ENCODE measurements around the gene HHIPL1. TPM values are rescaled to one million over a fixed set of nuclear protein-coding genes. Genes with fewer than 3 reads are reported as not detected.

The HHIPL1 gene
- total and polyA plus RNA-seq, 4 donors: 0.51 to 7.7 (median 1.5) TPM

GRCh38 chr14:99689266-99690236 is 44.6 kb downstream of the HHIPL1 start:
- Histone ChIP-seq H3K27me3 (ENCODE audit: control insufficient read depth in 1 of 2, insufficient read depth in 2 of 2, low read length in 1 of 2) (no peaks in the 10 kb centered on the region), H3K36me3 (ENCODE audit: control insufficient read depth in 1 of 2, insufficient read depth in 2 of 2, low read length in 1 of 2) (no peaks in the 10 kb centered on the region), H3K4me1 (ENCODE audit: control insufficient read depth in 1 of 2, insufficient read depth in 2 of 2, low read length in 2 of 2) (no peaks in the 10 kb centered on the region), H3K4me3 (ENCODE audit: low read length in 2 of 2) (no peak overlapping the region), H3K27ac (ENCODE audit: low read depth in 1 of 2, low read length in 2 of 2) (no peak overlapping the region), H3K9me3 (ENCODE audit: control insufficient read depth, low read length) (no peaks in the 10 kb centered on the region)
- DNase-seq: peak in 1 of 2 donors; percentile 22
- 90 to 92% methylated on average over 11 of the region's 11 CpGs for WGBS, 2 donors
- intact Hi-C loops (cut with DNase I): loop anchor here in 1 of 2 donors (10.0 kb wide), 1 partner anchor 525 kb away; no protein-coding TSS in a partner anchor
- ATAC-seq (ENCODE audit: low FRiP score): no peak

DNA sequence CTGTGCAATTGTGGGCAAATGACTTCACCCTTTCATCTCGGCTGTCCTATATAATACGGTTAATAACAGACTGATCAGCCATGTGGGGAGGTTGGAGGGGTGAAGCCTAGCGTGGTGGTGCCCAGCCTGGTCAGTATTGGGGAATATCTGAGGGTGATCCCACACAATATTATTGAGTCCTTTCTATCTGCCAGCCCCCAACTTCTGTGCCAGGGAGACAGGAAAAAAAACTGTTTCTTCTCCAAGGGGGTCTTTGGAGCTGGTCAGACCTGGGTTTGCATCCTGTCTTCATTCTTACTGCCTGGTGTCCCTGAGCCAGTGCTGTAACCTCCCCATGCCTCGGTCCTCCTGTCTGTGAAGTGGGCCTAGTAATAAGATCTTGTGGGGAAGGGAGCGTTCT is 45.7 kb downstream of the HHIPL1 start:
- Histone ChIP-seq H3K36me3 (ENCODE audit: control insufficient read depth in 1 of 2, insufficient read depth in 2 of 2, low read length in 1 of 2) (no peaks in the 10 kb centered on the region), H3K27me3 (ENCODE audit: control insufficient read depth in 1 of 2, insufficient read depth in 2 of 2, low read length in 1 of 2) (no peaks in the 10 kb centered on the region), H3K27ac (ENCODE audit: low read depth in 1 of 2, low read length in 2 of 2) (no peak overlapping the region), H3K4me1 (ENCODE audit: control insufficient read depth in 1 of 2, insufficient read depth in 2 of 2, low read length in 2 of 2) (no peaks in the 10 kb centered on the region), H3K9me3 (ENCODE audit: control insufficient read depth, low read length) (no peaks in the 10 kb centered on the region), H3K4me3 (ENCODE audit: low read length in 2 of 2) (no peak overlapping the region)
- ATAC-seq (ENCODE audit: low FRiP score): no peak
- intact Hi-C loops (cut with DNase I): no loop called here
- DNase-seq: peak in 1 of 2 donors; percentile 11
- WGBS, 2 donors: 88 to 91% methylated on average over 5 of the region's 5 CpGs

DNA sequence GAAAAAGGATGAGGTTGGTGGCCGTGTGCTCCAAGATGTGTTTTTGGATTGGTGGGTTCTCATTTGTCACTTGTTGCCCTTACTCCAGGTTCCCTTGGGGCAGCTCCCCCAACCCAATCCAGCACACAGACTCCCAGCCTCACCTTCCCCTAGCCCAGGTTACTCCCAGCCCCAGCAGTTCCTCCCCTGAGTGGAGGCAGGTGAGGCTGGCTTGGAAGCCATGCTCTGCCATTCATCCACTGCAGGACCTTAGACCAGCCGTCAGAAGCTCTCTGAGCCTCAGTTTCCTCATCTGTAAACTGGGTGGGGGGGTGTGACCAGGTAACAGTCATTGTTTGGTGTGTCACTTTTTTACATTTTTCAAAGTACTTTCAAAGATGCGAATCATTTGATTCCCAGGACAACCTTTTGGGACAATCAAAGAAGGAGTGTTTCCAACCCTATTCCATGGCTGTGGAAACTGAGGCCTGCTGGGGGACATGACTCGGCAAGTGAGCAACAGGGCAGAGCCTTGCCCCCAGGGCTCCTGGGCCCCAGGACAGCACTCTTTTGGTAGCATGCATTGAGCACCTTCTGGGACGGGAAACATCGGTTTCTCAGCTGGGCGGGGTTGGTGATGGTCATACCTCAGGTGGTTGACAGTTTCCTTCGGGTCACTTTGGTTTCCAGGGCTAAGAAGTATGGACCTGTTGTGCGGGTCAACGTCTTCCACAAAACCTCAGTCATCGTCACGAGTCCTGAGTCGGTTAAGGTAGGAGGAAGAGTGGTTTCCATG is 46.4 kb downstream of the HHIPL1 start:
- no peak overlapping the region for H3K4me3 ChIP-seq (ENCODE audit: low read length in 2 of 2)
- intact Hi-C loops (cut with DNase I): no loop called here

GRCh38 chr14:99693918-99694317 is 49.0 kb downstream of the HHIPL1 start:
- Histone ChIP-seq H3K27me3 (ENCODE audit: control insufficient read depth in 1 of 2, insufficient read depth in 2 of 2, low read length in 1 of 2) (no peaks in the 10 kb centered on the region), H3K27ac (ENCODE audit: low read depth in 1 of 2, low read length in 2 of 2) (no peak overlapping the region), H3K4me1 (ENCODE audit: control insufficient read depth in 1 of 2, insufficient read depth in 2 of 2, low read length in 2 of 2) (no peaks in the 10 kb centered on the region), H3K4me3 (ENCODE audit: low read length in 2 of 2) (no peak overlapping the region), H3K36me3 (ENCODE audit: control insufficient read depth in 1 of 2, insufficient read depth in 2 of 2, low read length in 1 of 2) (no peaks in the 10 kb centered on the region), H3K9me3 (ENCODE audit: control insufficient read depth, low read length) (no peaks in the 10 kb centered on the region)
- 75 to 90% methylated on average over 3 of the region's 3 CpGs for WGBS, 2 donors
- ATAC-seq (ENCODE audit: low FRiP score) (no peak), DNase-seq (no peak)
- intact Hi-C loops (cut with DNase I): no loop called here

More for the DNA sequence above, 46.4 kb downstream of the HHIPL1 start:
- H3K4me1 ChIP-seq (ENCODE audit: control insufficient read depth in 1 of 2, insufficient read depth in 2 of 2, low read length in 2 of 2): no peaks in the 10 kb centered on the region
- DNase-seq (peak in 1 of 2 donors; percentile 24), ATAC-seq (ENCODE audit: low FRiP score) (no peak)
- H3K27me3 ChIP-seq (ENCODE audit: control insufficient read depth in 1 of 2, insufficient read depth in 2 of 2, low read length in 1 of 2): no peaks in the 10 kb centered on the region
- WGBS, 2 donors: 84 to 92% methylated on average over 13 of the region's 13 CpGs
- H3K36me3 ChIP-seq (ENCODE audit: control insufficient read depth in 1 of 2, insufficient read depth in 2 of 2, low read length in 1 of 2): no peaks in the 10 kb centered on the region
- H3K27ac ChIP-seq (ENCODE audit: low read depth in 1 of 2, low read length in 2 of 2): no peak overlapping the region
- no peaks in the 10 kb centered on the region for H3K9me3 ChIP-seq (ENCODE audit: control insufficient read depth, low read length)

DNA sequence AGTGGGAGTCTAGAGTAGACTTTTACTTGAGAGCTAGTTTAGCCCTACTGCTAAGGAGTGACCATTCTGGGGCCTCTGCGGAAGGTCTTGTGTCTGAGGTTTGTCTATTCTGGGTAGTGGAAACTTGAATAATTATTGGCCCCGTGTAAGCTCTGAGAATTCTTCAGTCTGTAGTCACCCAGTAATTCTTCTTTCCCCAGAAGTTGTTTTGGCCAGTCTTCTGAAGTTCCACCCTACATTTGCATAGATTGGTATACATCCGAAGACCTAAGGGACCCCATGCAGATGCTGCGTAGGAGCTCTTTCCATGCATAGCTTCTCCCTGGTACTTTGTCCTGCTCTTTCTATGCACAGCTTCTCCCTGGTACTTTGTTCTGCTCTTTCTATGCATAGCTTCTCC is 52.0 kb downstream of the HHIPL1 start:
- no peak overlapping the region for H3K27ac ChIP-seq (ENCODE audit: low read depth in 1 of 2, low read length in 2 of 2)
- H3K36me3 ChIP-seq (ENCODE audit: control insufficient read depth in 1 of 2, insufficient read depth in 2 of 2, low read length in 1 of 2): no peaks in the 10 kb centered on the region
- H3K27me3 ChIP-seq (ENCODE audit: control insufficient read depth in 1 of 2, insufficient read depth in 2 of 2, low read length in 1 of 2): no peaks in the 10 kb centered on the region
- ATAC-seq (ENCODE audit: low FRiP score): no peak
- intact Hi-C loops (cut with DNase I): no loop called here
- H3K4me3 ChIP-seq (ENCODE audit: low read length in 2 of 2): no peak overlapping the region
- H3K4me1 ChIP-seq (ENCODE audit: control insufficient read depth in 1 of 2, insufficient read depth in 2 of 2, low read length in 2 of 2): no peaks in the 10 kb centered on the region
- WGBS, 2 donors: 90% methylated on average over 4 of the region's 4 CpGs
- no peak for DNase-seq
- no peaks in the 10 kb centered on the region for H3K9me3 ChIP-seq (ENCODE audit: control insufficient read depth, low read length)

- no peaks in the 10 kb centered on the region for H3K36me3 ChIP-seq (ENCODE audit: control insufficient read depth in 1 of 2, insufficient read depth in 2 of 2, low read length in 1 of 2)
- no peak overlapping the region for H3K4me3 ChIP-seq (ENCODE audit: low read length in 2 of 2)
- no peaks in the 10 kb centered on the region for H3K4me1 ChIP-seq (ENCODE audit: control insufficient read depth in 1 of 2, insufficient read depth in 2 of 2, low read length in 2 of 2)
- DNase-seq (no peak), ATAC-seq (ENCODE audit: low FRiP score) (no peak)
- intact Hi-C loops (cut with DNase I): no loop called here
- no peak overlapping the region for H3K27ac ChIP-seq (ENCODE audit: low read depth in 1 of 2, low read length in 2 of 2)
- no peaks in the 10 kb centered on the region for H3K27me3 ChIP-seq (ENCODE audit: control insufficient read depth in 1 of 2, insufficient read depth in 2 of 2, low read length in 1 of 2)
- peaks cover 4% of the 10 kb centered on the region for H3K9me3 ChIP-seq (ENCODE audit: control insufficient read depth, low read length)
- 89 to 96% methylated on average over 6 of the region's 6 CpGs for WGBS, 2 donors
These were observed 53.3 kb downstream of the HHIPL1 start for GRCh38 chr14:99698236-99698635.

DNA sequence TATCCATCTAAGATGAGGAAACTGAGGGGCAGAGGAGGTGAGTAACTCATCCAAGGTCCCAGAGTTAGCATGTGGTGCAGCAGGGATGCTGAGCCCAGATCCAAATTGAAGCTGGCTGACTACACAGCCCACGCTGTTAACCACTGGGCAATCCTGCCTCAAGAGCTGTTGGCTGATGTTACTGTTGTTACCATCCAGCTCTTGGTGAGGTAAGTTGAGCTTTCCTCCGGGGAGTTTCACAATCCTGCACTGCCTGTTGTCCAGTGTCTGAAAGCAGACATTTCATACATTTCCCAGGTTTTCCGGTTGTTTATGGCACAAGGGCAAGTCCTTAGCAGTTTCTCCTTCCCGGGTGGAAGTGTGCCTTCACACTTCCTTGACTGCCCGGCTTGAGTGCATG is 53.7 kb downstream of the HHIPL1 start:
- intact Hi-C loops (cut with DNase I): no loop called here
- no peak overlapping the region for H3K27ac ChIP-seq (ENCODE audit: low read depth in 1 of 2, low read length in 2 of 2)
- DNase-seq (peak in 1 of 2 donors; percentile 24), ATAC-seq (ENCODE audit: low FRiP score) (no peak)
- H3K4me3 ChIP-seq (ENCODE audit: low read length in 2 of 2): no peak overlapping the region
- peaks cover 8% of the 10 kb centered on the region for H3K9me3 ChIP-seq (ENCODE audit: control insufficient read depth, low read length)
- WGBS, 2 donors: 78 to 81% methylated on average over 5 of the region's 5 CpGs
- H3K4me1 ChIP-seq (ENCODE audit: control insufficient read depth in 1 of 2, insufficient read depth in 2 of 2, low read length in 2 of 2): no peaks in the 10 kb centered on the region
- no peaks in the 10 kb centered on the region for H3K27me3 ChIP-seq (ENCODE audit: control insufficient read depth in 1 of 2, insufficient read depth in 2 of 2, low read length in 1 of 2)
- H3K36me3 ChIP-seq (ENCODE audit: control insufficient read depth in 1 of 2, insufficient read depth in 2 of 2, low read length in 1 of 2): no peaks in the 10 kb centered on the region

DNA sequence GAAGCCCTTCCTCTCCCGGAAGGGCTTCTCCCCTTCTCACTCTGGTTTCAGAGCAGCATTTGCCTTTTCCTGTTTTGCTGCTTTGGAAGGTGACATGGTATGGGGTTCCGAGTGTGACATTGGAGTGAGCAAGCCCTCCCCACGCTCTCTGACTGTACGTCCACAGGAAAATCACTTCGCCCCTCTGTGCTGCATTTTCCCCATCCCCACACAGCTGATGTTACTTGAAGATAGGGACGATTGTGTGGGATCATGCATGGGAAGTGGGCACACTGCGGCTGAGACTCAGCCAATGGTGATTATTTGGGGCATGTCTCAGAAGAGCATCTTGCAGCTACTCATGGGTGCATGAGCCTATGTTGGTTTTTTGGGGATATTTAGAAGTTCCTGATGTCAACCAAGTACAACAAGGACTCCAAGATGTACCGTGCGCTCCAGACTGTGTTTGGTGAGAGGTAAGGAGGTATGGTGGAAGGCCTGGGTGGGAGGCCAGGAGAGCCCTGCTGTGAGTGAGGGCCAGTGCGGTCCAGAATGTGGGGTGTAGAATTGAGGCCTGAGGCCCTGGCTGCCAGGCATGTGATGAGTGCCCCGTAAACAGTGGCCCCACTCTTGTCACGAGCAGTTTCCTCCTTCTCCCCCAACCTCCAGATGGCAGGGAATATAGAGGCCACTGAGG is 54.3 kb downstream of the HHIPL1 start:
- DNase-seq: peak in 1 of 2 donors; percentile 9
- no peaks in the 10 kb centered on the region for H3K36me3 ChIP-seq (ENCODE audit: control insufficient read depth in 1 of 2, insufficient read depth in 2 of 2, low read length in 1 of 2)
- ATAC-seq (ENCODE audit: low FRiP score): no peak
- H3K27ac ChIP-seq (ENCODE audit: low read depth in 1 of 2, low read length in 2 of 2): no peak overlapping the region
- 91 to 92% methylated on average over 12 of the region's 12 CpGs for WGBS, 2 donors
- H3K9me3 ChIP-seq (ENCODE audit: control insufficient read depth, low read length): peaks cover 8% of the 10 kb centered on the region
- no peak overlapping the region for H3K4me3 ChIP-seq (ENCODE audit: low read length in 2 of 2)
- no peaks in the 10 kb centered on the region for H3K4me1 ChIP-seq (ENCODE audit: control insufficient read depth in 1 of 2, insufficient read depth in 2 of 2, low read length in 2 of 2)
- intact Hi-C loops (cut with DNase I): no loop called here
- H3K27me3 ChIP-seq (ENCODE audit: control insufficient read depth in 1 of 2, insufficient read depth in 2 of 2, low read length in 1 of 2): no peaks in the 10 kb centered on the region

All from aorta (tissue), 5 donors.